Choroid plexus epithelial cell (primary cell): ENCODE results near the gene ROPN1.

Experiments used
- DNase-seq: peaks from one replicate; pipeline ENCODE4 v3.0.0-alpha.2; 2010; ENCODE audit warnings: low read depth
- H3K4me3 ChIP-seq: 2 replicates; pipeline ENCODE4 v1.5.1; 2011; ENCODE audit warnings: low read depth, mild to moderate bottlenecking, control low read depth, low read length, moderate library complexity
- CTCF ChIP-seq: conservative IDR thresholded peaks from 2 replicates; pipeline ENCODE4 v1.5.1; 2011; ENCODE audit warnings: low read depth, mild to moderate bottlenecking, control low read depth, inconsistent platforms, low read length, moderate library complexity

ROPN1 gene

GRCh38 chr3:123948449-123948848 lies 43.5 kb downstream of the ROPN1 start:
- no peak for DNase-seq
- no peak for TF ChIP-seq CTCF
- no peak overlapping the region for H3K4me3 ChIP-seq

- no peak for TF ChIP-seq CTCF
- H3K4me3 ChIP-seq = no peak overlapping the region
- no peak for DNase-seq
Measured at GRCh38 chr3:123947482-123947881, 44.4 kb downstream of the ROPN1 start.

- H3K4me3 ChIP-seq = no peak overlapping the region
- no peak for DNase-seq
- TF ChIP-seq CTCF = no peak
Measured at GRCh38 chr3:123941542-123941941, 50.4 kb downstream of the ROPN1 start.

- TF ChIP-seq CTCF = peak; percentile 34
- peak; percentile 19 for DNase-seq
- no peak overlapping the region for H3K4me3 ChIP-seq
Measured at GRCh38 chr3:123941121-123941520, 50.8 kb downstream of the ROPN1 start.

- TF ChIP-seq CTCF = no peak
- no peak overlapping the region for H3K4me3 ChIP-seq
- no peak for DNase-seq
Measured at GRCh38 chr3:123939706-123940105, 52.2 kb downstream of the ROPN1 start.

GRCh38 chr3:123936400-123936799 lies 55.5 kb downstream of the ROPN1 start:
- no peak for TF ChIP-seq CTCF

GRCh38 chr3:123935830-123936229 lies 56.1 kb downstream of the ROPN1 start:
- DNase-seq = no peak
- TF ChIP-seq CTCF = no peak
- H3K4me3 ChIP-seq = no peak overlapping the region

More at GRCh38 chr3:123936400-123936799, 55.5 kb downstream of the ROPN1 start:
- no peak for DNase-seq
- no peak overlapping the region for H3K4me3 ChIP-seq
